CD4-positive, alpha-beta T cell treated with Interleukin-1 beta for 1 hour (primary cell): ENCODE data around the gene STK39.
"Not testable (repeated sequence)": the region's sequence is repeated elsewhere in the genome, so short reads cannot be mapped to it uniquely, and the experiment has no call there.

Source experiments
- DNase-seq, 2 donors: peaks; one replicate each; pipeline ENCODE4 v3.0.0-alpha.2; 2020 to 2022

STK39 gene

GRCh38 chr2:168247341-168248261 is at the start of gene STK39:
STK39 (minus strand) TSS chr2:168247595; CDS start chr2:168247435, 160 bp downstream.
- DNase-seq: peak; percentile 80 to 81

- no peak for DNase-seq
Measured at GRCh38 chr2:168295051-168295450, 47.7 kb upstream of the STK39 start.

- DNase-seq: no peak
Measured at GRCh38 chr2:168294409-168294808, 47.0 kb upstream of the STK39 start.

- no peak for DNase-seq
Measured at GRCh38 chr2:168293766-168294165, 46.4 kb upstream of the STK39 start.

GRCh38 chr2:168290391-168290790 is 43.0 kb upstream of the STK39 start:
- DNase-seq: no peak

GRCh38 chr2:168289880-168290279 is 42.5 kb upstream of the STK39 start:
- no peak for DNase-seq

- no peak for DNase-seq
Measured at GRCh38 chr2:168286535-168286934, 39.1 kb upstream of the STK39 start.

GRCh38 chr2:168278424-168278888 is 31.1 kb upstream of the STK39 start:
- DNase-seq: no peak

- no peak for DNase-seq
Measured at GRCh38 chr2:168277276-168277675, 29.9 kb upstream of the STK39 start.

- no peak for DNase-seq
Measured at GRCh38 chr2:168272225-168272624, 24.8 kb upstream of the STK39 start.

- not testable (repeated sequence) for DNase-seq
Measured at GRCh38 chr2:168262926-168263325, 15.5 kb upstream of the STK39 start.

GRCh38 chr2:168256448-168256847 is 9.1 kb upstream of the STK39 start:
- no peak for DNase-seq

GRCh38 chr2:168255866-168256265 is 8.5 kb upstream of the STK39 start:
- no peak for DNase-seq

GRCh38 chr2:168255103-168255502 is 7.7 kb upstream of the STK39 start:
- DNase-seq: no peak

- DNase-seq: no peak
Measured at GRCh38 chr2:168254158-168254935, 7.0 kb upstream of the STK39 start.

- DNase-seq: no peak
Measured at GRCh38 chr2:168253379-168253778, 6.0 kb upstream of the STK39 start.

- DNase-seq: no peak
Measured at GRCh38 chr2:168252976-168253375, 5.6 kb upstream of the STK39 start.

- DNase-seq: peak; percentile 83 to 85
Measured at GRCh38 chr2:168246483-168247340, 683 bp downstream of the STK39 start.

- no peak for DNase-seq
Measured at GRCh38 chr2:168246072-168246482, 1.3 kb downstream of the STK39 start.

GRCh38 chr2:168245074-168245825 is 2.1 kb downstream of the STK39 start:
- no peak for DNase-seq

- DNase-seq: peak; percentile 31 to 46
Measured at GRCh38 chr2:168244318-168244717, 3.1 kb downstream of the STK39 start.

- no peak for DNase-seq
Measured at GRCh38 chr2:168243061-168243460, 4.3 kb downstream of the STK39 start.
